BLaER1 treated with 17β-estradiol and CSF1 and Interleukin-3, amounts not matched to agents 10 nM and 100 nM (cell line): ENCODE results near the gene C12orf75.
A peak's percentile ranks its signal among the peaks of the same experiment; 100 is the strongest.
"Not testable (repeated sequence)": the region's sequence is repeated elsewhere in the genome, so short reads cannot be mapped to it uniquely, and the experiment has no call there.

Source experiments
- H3K27ac ChIP-seq, 11 experiments: shearing (Covaris generic); formaldehyde crosslinking; 2 replicates each; pipeline ENCODE4 v1.8.1; 2022
- H3K27me3 ChIP-seq, 11 experiments: shearing (Covaris generic); formaldehyde crosslinking; 2 replicates each; pipeline ENCODE4 v1.8.1; 2022
- H3K36me3 ChIP-seq, 11 experiments: shearing (Covaris generic); formaldehyde crosslinking; 2 replicates each; pipeline ENCODE4 v1.8.1; 2022
- H3K4me1 ChIP-seq, 10 experiments: shearing (Covaris generic); formaldehyde crosslinking; 2 replicates each; pipeline ENCODE4 v1.8.1; 2022
- H3K4me2 ChIP-seq, 11 experiments: shearing (Covaris generic); formaldehyde crosslinking; 2 replicates each; pipeline ENCODE4 v1.8.1; 2022
- H3K4me3 ChIP-seq, 10 experiments: shearing (Covaris generic); formaldehyde crosslinking; 2 replicates each; pipeline ENCODE4 v1.8.1; 2022
- H3K9ac ChIP-seq, 11 experiments: shearing (Covaris generic); formaldehyde crosslinking; 2 replicates each; pipeline ENCODE4 v1.8.1; 2022
- H3K9me3 ChIP-seq, 11 experiments: shearing (Covaris generic); formaldehyde crosslinking; replicated peaks in 1 of 11; 2 replicates each; pipeline ENCODE4 v1.8.1; 2022
- H4K20me1 ChIP-seq, 11 experiments: shearing (Covaris generic); formaldehyde crosslinking; 2 replicates each; pipeline ENCODE4 v1.8.1; 2022
- Cebpa-rat ChIP-seq, 11 experiments: shearing (Covaris generic); IDR thresholded peaks; 2 replicates each; pipeline ENCODE4 v1.8.1; 2022

Gene C12orf75

DNA sequence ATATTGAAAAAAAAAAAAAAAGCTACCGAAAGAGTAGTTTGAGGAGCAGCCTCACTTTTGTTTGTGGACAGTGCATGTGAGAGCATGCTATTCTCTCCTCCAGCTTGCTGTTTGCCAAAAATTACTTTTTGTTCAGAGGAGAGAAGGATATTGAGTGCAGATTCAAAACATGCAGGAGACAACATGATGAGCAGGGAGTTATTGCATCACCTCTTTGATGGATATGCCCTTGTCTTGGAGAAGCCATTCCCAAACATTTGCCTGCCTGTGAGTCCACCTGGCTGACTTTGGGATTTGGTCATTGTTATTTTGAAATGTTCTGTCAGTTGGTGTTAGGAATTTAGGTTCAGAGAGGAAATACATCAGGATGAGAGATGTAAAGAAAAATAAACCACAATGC, 2.4 kb downstream of the C12orf75 start:
- Histone ChIP-seq H3K27ac (no peak overlapping the region), H3K4me1 (peaks cover 54 to 90% (median 86%) of the 10 kb centered on the region in 10 experiments), H3K9ac (peak overlapping the region in 1 of 11 experiments; percentile 84; a peak in 4 of 22 replicates), H3K4me2 (peak overlapping the region in 10 of 11 experiments; percentile 85 to 95 (median 90); a peak in 20 of 22 replicates), H3K9me3 (peaks cover 0 to 16% (median 7%) of the 10 kb centered on the region in 11 experiments; a peak in 9 of 22 replicates), H3K27me3 (no peaks in the 10 kb centered on the region), H3K36me3 (peaks cover 0 to 29% (median 11%) of the 10 kb centered on the region in 11 experiments; a peak in 14 of 22 replicates), H3K4me3 (peak overlapping the region in 5 of 10 experiments; percentile 32 to 92 (median 85); a peak in 7 of 20 replicates), H4K20me1 (no peaks in the 10 kb centered on the region)
- TF ChIP-seq Cebpa-rat (IDR thresholded peaks at IDR 0.05) = peak in 3 of 11 experiments; percentile 14 to 56 (median 15); a peak in 3 of 22 replicates

DNA sequence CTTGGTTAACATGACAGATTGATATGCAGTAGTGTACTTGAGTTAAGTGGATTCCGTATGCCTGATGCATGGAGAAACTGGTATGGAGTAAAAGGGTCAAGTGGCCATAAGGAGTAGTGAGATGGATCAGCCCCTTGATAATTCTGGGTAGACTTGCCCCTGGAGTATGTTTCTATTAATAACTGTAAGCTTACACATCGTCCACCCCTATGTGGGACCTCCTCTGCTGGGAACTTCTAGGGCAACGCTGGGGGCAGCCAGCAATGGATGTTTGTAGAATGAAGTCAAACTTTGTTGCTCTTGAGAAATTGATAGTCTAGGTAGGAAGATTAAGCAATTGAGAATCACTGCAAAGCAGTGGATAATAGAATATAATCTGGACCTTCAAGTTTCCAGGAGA, 3.5 kb downstream of the C12orf75 start:
- Histone ChIP-seq H3K27ac (no peak overlapping the region), H3K36me3 (peaks cover 0 to 39% (median 22%) of the 10 kb centered on the region in 11 experiments; a peak in 16 of 22 replicates), H3K4me1 (peaks cover 55 to 85% (median 75%) of the 10 kb centered on the region in 10 experiments), H3K4me3 (peak overlapping the region in 2 of 10 experiments; percentile 12 to 23; a peak in 4 of 20 replicates), H3K9ac (no peak overlapping the region; a peak in 1 of 22 replicates), H3K27me3 (no peaks in the 10 kb centered on the region), H4K20me1 (no peaks in the 10 kb centered on the region), H3K9me3 (peaks cover 0 to 27% (median 18%) of the 10 kb centered on the region in 11 experiments; a peak in 17 of 22 replicates), H3K4me2 (peak overlapping the region in 10 of 11 experiments; percentile 27 to 95 (median 87); a peak in 19 of 22 replicates)
- TF ChIP-seq Cebpa-rat (IDR thresholded peaks at IDR 0.05) = no peak

DNA sequence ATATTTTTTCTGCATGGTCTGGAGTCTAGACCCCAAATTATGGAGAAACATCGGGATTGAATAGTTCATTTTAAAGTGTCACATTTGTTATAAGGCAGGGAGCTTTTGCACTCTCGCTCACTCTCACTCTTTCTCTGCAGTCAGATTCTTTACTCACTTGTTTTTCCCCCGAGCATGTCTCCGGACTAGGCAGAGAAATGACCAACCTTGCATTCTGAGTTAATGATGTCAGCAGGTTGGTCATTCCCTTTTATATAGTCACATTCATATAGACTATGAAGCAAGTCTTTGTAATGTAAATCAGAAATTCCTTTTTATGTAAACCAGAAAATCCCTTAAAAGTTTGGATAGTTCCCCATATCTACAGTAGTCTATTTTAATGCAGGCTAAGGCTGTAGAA, 4.1 kb downstream of the C12orf75 start:
- Histone ChIP-seq H3K27me3 (no peaks in the 10 kb centered on the region), H3K4me3 (peak overlapping the region in 1 of 10 experiments; percentile 12; a peak in 2 of 20 replicates), H4K20me1 (no peaks in the 10 kb centered on the region), H3K36me3 (peaks cover 0 to 45% (median 24%) of the 10 kb centered on the region in 11 experiments; a peak in 17 of 22 replicates), H3K27ac (peak overlapping the region in 2 of 11 experiments; percentile 75 to 78; a peak in 1 of 22 replicates), H3K9me3 (peaks cover under 1 to 31% (median 23%) of the 10 kb centered on the region in 11 experiments; a peak in 21 of 22 replicates), H3K9ac (no peak overlapping the region), H3K4me2 (peak overlapping the region in 10 of 11 experiments; percentile 27 to 95 (median 87); a peak in 20 of 22 replicates), H3K4me1 (peaks cover 55 to 79% (median 70%) of the 10 kb centered on the region in 10 experiments)
- no peak for TF ChIP-seq Cebpa-rat (IDR thresholded peaks at IDR 0.05)

DNA sequence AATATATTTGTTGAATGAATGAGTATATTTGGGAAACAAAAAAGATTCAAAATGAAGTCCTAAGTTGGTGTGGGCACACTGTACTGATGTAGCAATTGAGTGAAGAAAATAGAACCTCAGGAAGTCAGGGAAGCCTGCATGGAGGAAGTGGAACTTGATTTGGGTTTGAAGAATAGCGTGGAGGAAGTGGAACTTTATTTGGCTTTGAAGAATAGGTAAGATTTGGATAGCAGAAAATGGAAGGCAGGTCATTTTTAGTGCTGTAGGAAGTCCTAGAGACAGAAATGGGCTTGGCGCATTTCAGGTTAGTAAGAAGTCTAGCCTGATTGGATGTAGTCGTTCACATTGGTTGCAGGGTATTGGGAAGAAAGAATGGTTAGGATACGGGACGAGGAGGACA, 5.4 kb downstream of the C12orf75 start:
- no peaks in the 10 kb centered on the region for H3K27me3 ChIP-seq
- peaks cover 50 to 72% (median 64%) of the 10 kb centered on the region in 10 experiments for H3K4me1 ChIP-seq
- peak overlapping the region in 9 of 11 experiments; percentile 7 to 78 (median 62); a peak in 16 of 22 replicates for H3K27ac ChIP-seq
- H3K4me3 ChIP-seq = peak overlapping the region in 4 of 10 experiments; percentile 19 to 30 (median 21); a peak in 6 of 20 replicates
- no peaks in the 10 kb centered on the region for H4K20me1 ChIP-seq
- TF ChIP-seq Cebpa-rat (IDR thresholded peaks at IDR 0.05) = no peak
- peaks cover 5 to 58% (median 37%) of the 10 kb centered on the region in 11 experiments; a peak in 21 of 22 replicates for H3K36me3 ChIP-seq
- peak overlapping the region; percentile 53 to 95 (median 68) for H3K4me2 ChIP-seq
- peaks cover 13 to 44% (median 36%) of the 10 kb centered on the region in 11 experiments for H3K9me3 ChIP-seq
- H3K9ac ChIP-seq = peak overlapping the region in 2 of 11 experiments; percentile 39 to 50; a peak in 5 of 22 replicates

DNA sequence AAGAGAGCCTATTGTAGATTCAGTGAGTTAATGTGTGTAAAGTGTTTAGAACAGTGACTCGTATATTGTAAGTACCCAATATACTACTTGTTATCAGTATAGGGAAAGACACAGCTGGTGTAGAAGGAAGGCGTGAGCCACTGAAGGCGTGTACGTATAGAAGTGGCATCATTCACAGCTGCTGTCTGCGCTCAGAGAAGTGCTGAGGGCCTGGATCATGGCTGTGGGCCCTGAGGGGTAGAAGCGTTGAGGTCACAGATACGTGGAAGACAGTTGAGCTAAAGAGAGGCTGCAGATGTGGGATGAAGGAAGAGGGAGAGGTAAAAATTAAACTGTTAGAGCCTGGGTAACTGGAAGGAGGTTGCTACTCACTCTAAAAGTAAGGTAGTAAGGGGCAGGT, 5.9 kb downstream of the C12orf75 start:
- Histone ChIP-seq H4K20me1 (no peaks in the 10 kb centered on the region), H3K9me3 (peaks cover 19 to 49% (median 41%) of the 10 kb centered on the region in 11 experiments), H3K36me3 (peaks cover 11 to 63% (median 43%) of the 10 kb centered on the region in 11 experiments; a peak in 21 of 22 replicates), H3K27ac (peak overlapping the region in 8 of 11 experiments; percentile 2 to 78 (median 62); a peak in 15 of 22 replicates), H3K27me3 (no peaks in the 10 kb centered on the region), H3K4me3 (peak overlapping the region in 1 of 10 experiments; percentile 21; a peak in 1 of 20 replicates), H3K4me2 (peak overlapping the region; percentile 53 to 95 (median 68); a peak in 19 of 22 replicates), H3K4me1 (peaks cover 48 to 71% (median 64%) of the 10 kb centered on the region in 10 experiments), H3K9ac (peak overlapping the region in 2 of 11 experiments; percentile 23 to 40; a peak in 2 of 22 replicates)
- TF ChIP-seq Cebpa-rat (IDR thresholded peaks at IDR 0.05) = no peak

DNA sequence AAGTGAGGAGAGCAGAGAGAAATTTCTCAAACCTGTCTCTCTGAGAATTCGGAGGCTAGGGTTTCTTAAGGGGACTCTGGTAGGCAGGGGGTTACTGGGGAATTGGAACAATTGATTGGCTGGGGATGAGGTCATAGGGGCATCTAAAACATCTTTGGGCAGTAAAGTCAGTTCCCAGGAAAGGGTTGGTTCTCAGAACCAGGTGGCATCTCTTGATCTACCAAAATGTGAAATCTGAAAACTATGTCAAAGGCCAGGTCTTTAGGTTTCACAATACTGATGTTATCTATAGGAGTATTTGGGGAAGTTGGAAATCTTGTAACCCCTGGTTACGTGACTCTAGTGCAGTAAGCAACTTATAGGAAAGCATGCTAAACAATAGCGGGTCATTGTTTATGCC, 6.9 kb downstream of the C12orf75 start:
- Histone ChIP-seq H3K9me3 (peaks cover 29 to 59% (median 51%) of the 10 kb centered on the region in 11 experiments), H3K27ac (peak overlapping the region in 9 of 11 experiments; percentile 11 to 78 (median 62); a peak in 16 of 22 replicates), H4K20me1 (no peaks in the 10 kb centered on the region; a peak in 1 of 22 replicates), H3K4me2 (peak overlapping the region in 8 of 11 experiments; percentile 41 to 95 (median 80); a peak in 15 of 22 replicates), H3K4me3 (peak overlapping the region in 2 of 10 experiments; percentile 2; a peak in 2 of 20 replicates), H3K4me1 (peaks cover 39 to 61% (median 55%) of the 10 kb centered on the region in 10 experiments), H3K9ac (peak overlapping the region in 4 of 11 experiments; percentile 18 to 49 (median 32); a peak in 6 of 22 replicates), H3K36me3 (peaks cover 12 to 73% (median 52%) of the 10 kb centered on the region in 11 experiments; a peak in 21 of 22 replicates), H3K27me3 (no peaks in the 10 kb centered on the region)
- peak in 3 of 11 experiments; percentile 29 to 46 (median 42); a peak in 3 of 22 replicates for TF ChIP-seq Cebpa-rat (IDR thresholded peaks at IDR 0.05)

DNA sequence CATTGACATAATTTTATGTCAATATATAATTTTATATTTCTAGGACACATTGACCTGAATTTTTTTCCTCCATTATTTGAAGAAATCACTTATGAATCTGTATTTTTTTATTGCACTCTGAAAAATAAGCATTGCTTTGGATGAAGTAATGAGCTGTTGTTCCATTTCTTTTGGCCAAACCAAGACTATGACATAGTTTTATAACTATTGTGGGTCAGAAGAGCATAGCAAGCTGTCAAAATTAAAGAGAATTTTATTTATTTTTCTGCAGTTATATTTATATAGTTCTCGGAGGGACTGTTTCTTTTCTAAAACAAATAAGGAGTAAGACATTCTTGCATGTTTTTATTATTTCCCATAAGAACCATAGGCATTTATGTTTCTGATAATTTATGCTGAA, 8.5 kb downstream of the C12orf75 start:
- H4K20me1 ChIP-seq = no peaks in the 10 kb centered on the region; a peak in 1 of 22 replicates
- no peaks in the 10 kb centered on the region for H3K27me3 ChIP-seq
- no peak overlapping the region for H3K4me2 ChIP-seq
- no peak overlapping the region for H3K4me3 ChIP-seq
- H3K9ac ChIP-seq = no peak overlapping the region
- H3K27ac ChIP-seq = no peak overlapping the region
- H3K4me1 ChIP-seq = peaks cover 29 to 45% (median 39%) of the 10 kb centered on the region in 10 experiments
- peaks cover 29 to 65% (median 58%) of the 10 kb centered on the region in 11 experiments for H3K9me3 ChIP-seq
- no peak for TF ChIP-seq Cebpa-rat (IDR thresholded peaks at IDR 0.05)
- peaks cover 12 to 87% (median 60%) of the 10 kb centered on the region in 11 experiments; a peak in 21 of 22 replicates for H3K36me3 ChIP-seq

DNA sequence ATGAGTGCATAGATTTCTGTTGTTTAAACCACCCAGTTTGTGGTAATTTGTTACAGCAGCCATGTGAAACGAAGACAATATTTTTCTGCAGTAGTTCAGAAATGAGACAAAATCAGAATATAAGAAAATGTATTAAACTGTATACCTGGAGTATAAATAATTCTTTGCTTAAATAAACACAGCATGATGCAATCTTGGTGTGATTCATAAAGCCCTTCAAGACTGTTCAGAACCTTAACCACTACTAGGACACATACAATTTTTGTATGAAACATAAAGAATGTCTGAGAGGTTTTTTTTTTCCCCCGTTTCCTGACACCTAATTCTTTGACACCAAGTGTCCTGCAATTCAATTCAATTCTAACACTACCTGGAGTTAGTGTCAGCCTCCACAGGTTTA, 10.5 kb downstream of the C12orf75 start:
- H4K20me1 ChIP-seq = no peaks in the 10 kb centered on the region; a peak in 1 of 22 replicates
- TF ChIP-seq Cebpa-rat (IDR thresholded peaks at IDR 0.05) = no peak
- H3K9ac ChIP-seq = no peak overlapping the region
- H3K4me3 ChIP-seq = peak overlapping the region in 2 of 10 experiments; percentile 15 to 34; a peak in 4 of 20 replicates
- H3K27me3 ChIP-seq = no peaks in the 10 kb centered on the region
- H3K36me3 ChIP-seq = peaks cover 12 to 90% (median 73%) of the 10 kb centered on the region in 11 experiments; a peak in 21 of 22 replicates
- no peak overlapping the region for H3K4me2 ChIP-seq
- H3K4me1 ChIP-seq = peaks cover 8 to 25% (median 20%) of the 10 kb centered on the region in 10 experiments
- H3K27ac ChIP-seq = no peak overlapping the region
- peaks cover 29 to 73% (median 60%) of the 10 kb centered on the region in 11 experiments for H3K9me3 ChIP-seq

DNA sequence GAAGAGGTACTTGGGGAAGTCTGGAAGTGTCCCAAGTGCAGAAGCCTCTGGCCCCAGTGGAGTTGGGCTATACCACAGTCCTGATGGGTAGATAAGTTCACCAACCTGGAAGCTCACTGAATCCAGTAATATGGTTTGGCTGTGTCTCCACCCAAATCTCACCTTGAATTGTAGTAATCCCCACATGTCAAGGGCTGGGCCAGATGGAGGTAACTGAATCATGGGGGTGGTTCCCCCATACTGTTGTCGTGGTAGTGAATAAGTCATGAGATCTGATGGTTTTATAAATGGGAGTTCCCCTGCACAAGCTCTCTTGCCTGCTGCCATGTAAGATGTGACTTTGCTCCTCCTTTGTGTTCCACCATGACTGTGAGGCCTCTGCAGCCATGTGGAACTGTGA, 11.1 kb downstream of the C12orf75 start:
- H3K27me3 ChIP-seq, H3K9ac ChIP-seq, H3K27ac ChIP-seq, H3K4me2 ChIP-seq, H4K20me1 ChIP-seq: not testable (repeated sequence)
- Histone ChIP-seq H3K4me3 (peak overlapping the region in 1 of 10 experiments; percentile 15; a peak in 1 of 20 replicates), H3K36me3 (peaks cover 12 to 84% (median 68%) of the 10 kb centered on the region in 11 experiments; a peak in 21 of 22 replicates), H3K9me3 (peaks cover 29 to 68% (median 60%) of the 10 kb centered on the region in 11 experiments), H3K4me1 (peaks cover 2 to 19% (median 14%) of the 10 kb centered on the region in 10 experiments; a peak in 16 of 20 replicates)
